GM10266 (cell line): ENCODE measurements around the gene CGN.
"Not testable (repeated sequence)": the region's sequence is repeated elsewhere in the genome, so short reads cannot be mapped to it uniquely, and the experiment has no call there.

Source experiments
- DNase-seq: peaks from one replicate; pipeline ENCODE4 v3.0.0; 2012; ENCODE audit errors: extremely low spot score
- TF ChIP-seq, protein P1 (sequence below): IDR thresholded peaks from 2 replicates; pipeline ENCODE4 v1.5.1; 2012; ENCODE audit warnings: mild to moderate bottlenecking, low read depth; ENCODE audit not compliant: control insufficient read depth, insufficient read depth; ENCODE audit errors: missing control alignments

Gene CGN

DNA sequence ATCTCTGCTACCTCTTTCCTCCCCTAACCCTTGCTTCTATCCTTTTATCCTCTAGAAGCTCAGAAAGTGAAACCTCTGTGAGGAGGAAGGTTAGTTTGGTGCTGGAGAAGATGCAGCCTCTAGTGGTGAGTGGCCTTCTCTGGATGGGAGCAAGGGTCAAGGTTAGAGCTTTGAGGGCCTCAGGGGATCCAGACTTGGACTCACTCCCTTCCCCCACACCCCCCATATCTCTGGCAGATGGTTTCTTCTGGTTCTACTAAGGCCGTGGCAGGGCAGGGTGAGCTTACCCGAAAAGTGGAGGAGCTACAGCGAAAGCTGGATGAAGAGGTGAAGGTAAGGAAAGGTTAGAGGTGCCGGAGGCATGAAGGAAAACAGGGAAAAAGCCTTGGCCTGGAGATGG lies 9.2 kb downstream of the CGN start:
- DNase-seq: no peak

DNA sequence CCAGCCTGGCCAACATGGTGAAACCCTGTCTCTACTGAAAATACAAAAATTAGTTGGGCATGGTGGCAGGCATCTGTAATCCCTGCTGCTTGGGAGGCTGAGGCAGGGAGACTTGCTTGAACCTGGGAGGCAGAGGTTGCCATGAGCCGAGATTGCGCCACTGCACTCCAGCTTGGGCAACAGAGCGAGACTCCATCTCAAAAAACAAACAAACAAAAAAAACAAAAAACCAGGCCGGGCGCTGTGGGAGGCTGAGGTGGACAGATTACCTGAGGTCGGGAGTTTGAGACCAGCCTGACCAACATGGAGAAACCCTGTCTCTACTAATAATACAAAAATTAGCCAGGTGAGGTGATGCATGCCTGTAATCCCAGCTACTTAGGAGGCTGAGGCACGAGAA lies 11.2 kb downstream of the CGN start:
- DNase-seq: not testable (repeated sequence)

More for the DNA sequence above, 9.2 kb downstream of the CGN start:
- TF ChIP-seq, protein P1, sequence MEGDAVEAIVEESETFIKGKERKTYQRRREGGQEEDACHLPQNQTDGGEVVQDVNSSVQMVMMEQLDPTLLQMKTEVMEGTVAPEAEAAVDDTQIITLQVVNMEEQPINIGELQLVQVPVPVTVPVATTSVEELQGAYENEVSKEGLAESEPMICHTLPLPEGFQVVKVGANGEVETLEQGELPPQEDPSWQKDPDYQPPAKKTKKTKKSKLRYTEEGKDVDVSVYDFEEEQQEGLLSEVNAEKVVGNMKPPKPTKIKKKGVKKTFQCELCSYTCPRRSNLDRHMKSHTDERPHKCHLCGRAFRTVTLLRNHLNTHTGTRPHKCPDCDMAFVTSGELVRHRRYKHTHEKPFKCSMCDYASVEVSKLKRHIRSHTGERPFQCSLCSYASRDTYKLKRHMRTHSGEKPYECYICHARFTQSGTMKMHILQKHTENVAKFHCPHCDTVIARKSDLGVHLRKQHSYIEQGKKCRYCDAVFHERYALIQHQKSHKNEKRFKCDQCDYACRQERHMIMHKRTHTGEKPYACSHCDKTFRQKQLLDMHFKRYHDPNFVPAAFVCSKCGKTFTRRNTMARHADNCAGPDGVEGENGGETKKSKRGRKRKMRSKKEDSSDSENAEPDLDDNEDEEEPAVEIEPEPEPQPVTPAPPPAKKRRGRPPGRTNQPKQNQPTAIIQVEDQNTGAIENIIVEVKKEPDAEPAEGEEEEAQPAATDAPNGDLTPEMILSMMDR: peak; percentile 45

DNA sequence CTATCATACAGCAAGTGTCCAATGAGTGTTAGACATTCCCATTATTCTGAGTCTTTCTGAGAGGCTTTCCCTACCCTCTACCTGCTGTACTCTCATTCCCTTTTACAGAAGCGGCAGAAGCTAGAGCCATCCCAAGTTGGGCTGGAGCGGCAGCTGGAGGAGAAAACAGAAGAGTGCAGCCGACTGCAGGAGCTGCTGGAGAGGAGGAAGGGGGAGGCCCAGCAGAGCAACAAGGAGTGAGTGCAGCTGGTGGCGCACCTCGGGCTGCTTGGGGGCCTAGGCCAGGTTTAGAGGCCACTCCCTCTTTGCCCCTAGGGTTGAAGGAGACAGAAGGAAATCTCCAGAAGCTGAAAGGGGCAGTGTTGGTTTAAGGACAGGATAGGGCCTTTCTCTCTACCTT lies 12.1 kb downstream of the CGN start:
- DNase-seq: no peak
- TF ChIP-seq, protein P1: no peak

DNA sequence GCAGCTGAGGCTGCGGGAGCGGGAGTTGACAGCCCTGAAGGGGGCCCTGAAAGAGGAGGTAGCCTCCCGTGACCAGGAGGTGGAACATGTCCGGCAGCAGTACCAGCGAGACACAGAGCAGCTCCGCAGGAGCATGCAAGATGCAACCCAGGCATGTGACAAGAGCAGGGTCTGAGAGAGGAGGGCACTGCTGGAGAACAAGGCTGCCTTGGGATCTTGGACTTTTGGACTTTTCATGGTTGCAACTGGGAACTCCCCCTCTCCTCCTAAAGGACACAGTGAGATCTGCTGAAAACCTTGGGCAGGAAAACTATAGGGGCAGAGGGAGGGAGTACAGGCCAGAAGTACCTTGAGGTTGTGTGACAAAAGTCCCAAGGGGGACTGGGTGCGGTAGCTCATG lies 13.5 kb downstream of the CGN start:
- TF ChIP-seq, protein P1: no peak
- DNase-seq: no peak

DNA sequence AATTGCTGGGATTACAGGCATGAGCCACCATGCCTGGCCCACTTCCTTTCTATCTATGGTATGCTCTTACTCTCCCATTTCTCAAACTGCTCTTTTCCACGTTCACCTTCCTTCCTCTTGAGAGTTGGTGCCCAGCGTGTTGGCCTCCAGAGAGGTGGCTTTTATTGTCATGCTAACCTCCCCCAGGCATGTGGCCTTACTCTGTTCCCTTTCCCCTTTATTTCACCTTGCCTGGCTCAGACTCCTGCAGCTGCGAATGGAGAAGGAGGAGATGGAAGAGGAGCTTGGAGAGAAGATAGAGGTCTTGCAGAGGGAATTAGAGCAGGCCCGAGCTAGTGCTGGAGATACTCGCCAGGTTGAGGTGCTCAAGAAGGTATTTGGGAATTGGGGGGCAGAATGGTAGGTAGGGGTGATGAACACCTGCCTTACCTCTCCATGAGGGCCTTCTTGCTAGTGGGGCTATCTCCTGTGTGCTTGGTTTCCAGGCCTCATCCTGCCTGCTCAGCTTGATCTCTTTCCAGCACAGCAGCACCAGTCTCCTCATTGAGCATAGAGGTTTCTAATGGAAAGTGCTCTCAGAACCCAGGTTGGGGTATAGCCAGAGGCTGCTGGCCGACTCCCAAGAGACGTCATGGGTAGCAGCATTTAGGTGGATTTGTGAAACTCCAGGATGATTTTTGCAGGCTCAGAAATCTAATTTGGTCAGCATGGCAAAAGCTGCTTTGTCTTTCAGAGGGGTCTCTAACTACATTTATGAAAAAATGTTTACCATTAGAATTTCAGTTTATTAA lies 15.7 kb downstream of the CGN start:
- no peak for DNase-seq
- TF ChIP-seq, protein P1: no peak

DNA sequence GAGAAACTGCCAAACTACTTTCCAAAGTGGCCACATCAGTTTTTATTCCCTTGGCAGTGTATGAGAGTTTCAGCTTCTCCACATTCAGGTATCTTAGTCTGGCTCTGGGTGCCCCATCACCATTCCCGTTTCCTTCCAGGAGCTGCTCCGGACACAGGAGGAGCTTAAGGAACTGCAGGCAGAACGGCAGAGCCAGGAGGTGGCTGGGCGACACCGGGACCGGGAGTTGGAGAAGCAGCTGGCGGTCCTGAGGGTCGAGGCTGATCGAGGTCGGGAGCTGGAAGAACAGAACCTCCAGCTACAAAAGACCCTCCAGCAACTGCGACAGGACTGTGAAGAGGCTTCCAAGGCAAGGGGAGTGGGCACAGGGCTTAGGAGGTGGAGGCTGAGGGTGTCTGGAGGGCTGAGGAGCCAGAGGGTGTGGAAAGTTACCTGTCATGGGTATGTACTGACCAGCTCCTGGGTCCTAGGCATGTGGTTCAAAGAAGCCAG lies 18.1 kb downstream of the CGN start:
- no peak for DNase-seq
- TF ChIP-seq, protein P1: no peak

DNA sequence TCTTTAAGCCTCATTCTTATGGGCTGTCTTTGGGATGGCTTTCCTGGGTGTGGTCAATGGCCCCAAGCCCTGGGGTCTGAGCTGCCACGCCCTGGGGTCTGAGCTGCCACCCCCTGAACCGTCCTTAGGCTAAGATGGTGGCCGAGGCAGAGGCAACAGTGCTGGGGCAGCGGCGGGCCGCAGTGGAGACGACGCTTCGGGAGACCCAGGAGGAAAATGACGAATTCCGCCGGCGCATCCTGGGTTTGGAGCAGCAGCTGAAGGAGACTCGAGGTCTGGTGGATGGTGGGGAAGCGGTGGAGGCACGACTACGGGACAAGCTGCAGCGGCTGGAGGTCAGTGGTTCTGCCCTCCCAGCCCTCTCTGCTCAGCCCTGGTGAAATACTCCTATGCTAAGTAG lies 18.6 kb downstream of the CGN start:
- DNase-seq: no peak
- TF ChIP-seq, protein P1: no peak
